Measurements from ENCODE around the gene HSD17B2. TPM values are rescaled to one million over a fixed set of nuclear protein-coding genes. Genes with fewer than 3 reads are reported as not detected.

HSD17B2 gene
- total RNA-seq, 1 experiment from 2014 or later: 3.1 TPM

DNA sequence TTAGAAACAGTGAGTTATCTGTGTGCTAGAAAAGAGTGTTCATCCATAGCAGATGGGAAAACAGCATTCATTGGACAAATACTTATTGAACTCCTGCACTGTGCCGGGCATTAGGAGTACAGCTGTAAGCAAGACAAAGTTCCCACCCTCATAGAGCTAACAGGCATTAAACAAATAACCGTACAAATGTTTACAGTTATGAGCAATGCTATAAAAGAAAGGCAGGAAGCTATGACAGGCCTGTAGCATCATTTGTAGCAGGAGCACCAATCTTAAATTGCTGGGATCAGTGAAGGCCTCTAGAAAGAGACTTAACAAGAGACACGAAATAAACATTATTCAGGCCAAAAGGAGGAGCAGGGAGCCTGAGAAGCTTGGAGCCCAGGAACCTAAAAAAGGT lies 39.4 kb upstream of the HSD17B2 start:
- H3K27me3 ChIP-seq (ENCODE audit: low read length): no peaks in the 10 kb centered on the region
- 0 out of 2 replicates have a peak overlapping the region, but pooled peaks have one; percentile 54 for H2AFZ ChIP-seq (ENCODE audit: low read length)
- POLR2A ChIA-PET (ENCODE audit: unreplicated experiment): interaction anchor here (0.6 kb wide), 1 partner anchor 29 kb away, joined by 4 read pairs; no protein-coding TSS in a partner anchor
- intact Hi-C loops (cut with micrococcal nuclease): loop anchor here (1.0 kb wide), 1 partner anchor 105 kb away; no protein-coding TSS in a partner anchor
- BruUV-seq (replicated peaks): no TSS peak
- H3K27ac ChIP-seq (ENCODE audit: low read length): peak overlapping the region; percentile 92
- H3K36me3 ChIP-seq (ENCODE audit: low read depth, low read length): no peaks in the 10 kb centered on the region
- H3K9ac ChIP-seq (ENCODE audit: low read length): peak overlapping the region; percentile 62
- no peaks in the 10 kb centered on the region for H3F3A ChIP-seq (ENCODE audit: low read length, unreplicated experiment)
- H3K4me1 ChIP-seq (ENCODE audit: insufficient read depth, low read length): peaks cover 38% of the 10 kb centered on the region
- H3K9me3 ChIP-seq (ENCODE audit: low read length): no peaks in the 10 kb centered on the region
- no peaks in the 10 kb centered on the region for H3K9me2 ChIP-seq (replicated peaks; ENCODE audit: low read length)
- CTCF ChIA-PET: interaction anchor here (1.1 kb wide), 1 partner anchor 54 kb away, joined by 4 read pairs; no protein-coding TSS in a partner anchor
- DNase-seq: peak; percentile 75
- no peaks in the 10 kb centered on the region for H4K20me1 ChIP-seq (ENCODE audit: low read length)
- no peak overlapping the region for H3K4me3 ChIP-seq (ENCODE audit: low read length)
- H3K79me2 ChIP-seq (ENCODE audit: low read length): no peaks in the 10 kb centered on the region
- TF ChIP-seq EZH2phosphoT487 (IDR thresholded peaks at IDR 0.05; ENCODE audit: borderline replicate concordance, low read length): no peak
- TF ChIP-seq EZH2 (IDR thresholded peaks at IDR 0.05; ENCODE audit: low read length, unreplicated experiment): no peak
- TF ChIP-seq, protein P1, sequence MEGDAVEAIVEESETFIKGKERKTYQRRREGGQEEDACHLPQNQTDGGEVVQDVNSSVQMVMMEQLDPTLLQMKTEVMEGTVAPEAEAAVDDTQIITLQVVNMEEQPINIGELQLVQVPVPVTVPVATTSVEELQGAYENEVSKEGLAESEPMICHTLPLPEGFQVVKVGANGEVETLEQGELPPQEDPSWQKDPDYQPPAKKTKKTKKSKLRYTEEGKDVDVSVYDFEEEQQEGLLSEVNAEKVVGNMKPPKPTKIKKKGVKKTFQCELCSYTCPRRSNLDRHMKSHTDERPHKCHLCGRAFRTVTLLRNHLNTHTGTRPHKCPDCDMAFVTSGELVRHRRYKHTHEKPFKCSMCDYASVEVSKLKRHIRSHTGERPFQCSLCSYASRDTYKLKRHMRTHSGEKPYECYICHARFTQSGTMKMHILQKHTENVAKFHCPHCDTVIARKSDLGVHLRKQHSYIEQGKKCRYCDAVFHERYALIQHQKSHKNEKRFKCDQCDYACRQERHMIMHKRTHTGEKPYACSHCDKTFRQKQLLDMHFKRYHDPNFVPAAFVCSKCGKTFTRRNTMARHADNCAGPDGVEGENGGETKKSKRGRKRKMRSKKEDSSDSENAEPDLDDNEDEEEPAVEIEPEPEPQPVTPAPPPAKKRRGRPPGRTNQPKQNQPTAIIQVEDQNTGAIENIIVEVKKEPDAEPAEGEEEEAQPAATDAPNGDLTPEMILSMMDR (conservative IDR thresholded peaks at IDR 0.05; ENCODE audit: low read depth, low read length): no peak
- peak overlapping the region; percentile 51 for H3K4me2 ChIP-seq (ENCODE audit: low read length)
- ATAC-seq: peak; percentile 82

DNA sequence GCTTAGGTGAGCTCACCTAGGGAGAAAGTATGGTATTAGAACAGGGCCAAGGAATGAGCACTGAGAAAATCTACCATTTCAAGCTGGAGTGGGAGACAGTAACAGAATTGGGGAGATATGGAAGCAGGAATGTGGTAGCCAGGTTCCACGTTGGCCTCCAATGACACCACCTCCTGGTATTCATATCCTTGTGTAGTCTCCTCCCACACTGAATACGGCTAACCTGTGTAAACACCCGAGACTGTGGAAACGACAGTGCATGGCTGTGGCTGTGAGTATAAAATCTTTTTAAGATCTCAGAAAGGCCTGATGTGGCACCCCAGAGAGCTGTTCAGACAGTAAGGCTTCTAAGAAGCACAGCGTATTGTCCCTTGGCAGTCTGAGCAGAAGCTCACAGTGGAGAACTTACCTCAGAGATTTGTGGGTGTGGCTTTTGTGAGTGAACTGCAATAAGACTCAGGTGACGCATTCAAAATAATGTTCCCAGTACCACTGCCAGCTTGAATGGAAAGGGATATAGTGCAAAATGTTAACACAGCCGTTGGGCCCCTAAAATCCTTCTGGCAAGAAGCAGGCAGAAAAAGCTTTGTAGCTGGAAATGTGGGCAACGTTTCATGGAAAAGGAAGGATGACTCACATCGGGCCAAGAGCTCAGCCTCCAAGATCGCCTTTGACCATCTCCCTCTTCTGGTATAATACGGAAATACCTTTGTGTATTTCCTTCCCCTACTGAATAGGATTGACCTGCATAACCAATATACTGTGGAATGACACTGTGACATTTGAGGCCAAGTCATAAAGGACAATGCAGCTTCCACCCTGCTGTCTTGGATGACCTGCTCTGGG lies 38.2 kb upstream of the HSD17B2 start:
- no peaks in the 10 kb centered on the region for H4K20me1 ChIP-seq (ENCODE audit: low read length)
- peaks cover 38% of the 10 kb centered on the region for H3K4me1 ChIP-seq (ENCODE audit: insufficient read depth, low read length)
- no peaks in the 10 kb centered on the region for H3K79me2 ChIP-seq (ENCODE audit: low read length)
- ChIA-PET POLR2A (ENCODE audit: unreplicated experiment) (interaction anchor here (0.7 to 1.0 kb wide), 3 partner anchors 56 to 538 kb away, joined by 5 read pairs; no protein-coding TSS in a partner anchor), CTCF (interaction anchor here (1.0 to 1.9 kb wide), 5 partner anchors 20 to 233 kb away, joined by 3 to 28 read pairs (median 7); no protein-coding TSS in a partner anchor)
- peak; percentile 59 for ATAC-seq
- peak overlapping the region; percentile 25; the same call in 1 of the 2 replicates for H3K4me3 ChIP-seq (ENCODE audit: low read length)
- H3F3A ChIP-seq (ENCODE audit: low read length, unreplicated experiment): no peaks in the 10 kb centered on the region
- intact Hi-C loops (cut with micrococcal nuclease): loop anchor here (1.0 kb wide), 3 partner anchors 57 to 233 kb away; no protein-coding TSS in a partner anchor
- no peaks in the 10 kb centered on the region for H3K27me3 ChIP-seq (ENCODE audit: low read length)
- H3K9ac ChIP-seq (ENCODE audit: low read length): peak overlapping the region; percentile 62
- peak; percentile 79 for DNase-seq
- H3K27ac ChIP-seq (ENCODE audit: low read length): peak overlapping the region; percentile 92
- no peaks in the 10 kb centered on the region for H3K9me2 ChIP-seq (replicated peaks; ENCODE audit: low read length)
- TSS peak; percentile 83 for BruUV-seq (replicated peaks)
- peak overlapping the region; percentile 51 for H3K4me2 ChIP-seq (ENCODE audit: low read length)
- H3K9me3 ChIP-seq (ENCODE audit: low read length): no peaks in the 10 kb centered on the region
- no peaks in the 10 kb centered on the region for H3K36me3 ChIP-seq (ENCODE audit: low read depth, low read length)
- no peak for TF ChIP-seq EZH2phosphoT487 (IDR thresholded peaks at IDR 0.05; ENCODE audit: borderline replicate concordance, low read length)
- TF ChIP-seq, protein P1 (conservative IDR thresholded peaks at IDR 0.05; ENCODE audit: low read depth, low read length): peak; percentile 61
- H2AFZ ChIP-seq (ENCODE audit: low read length): peak overlapping the region; percentile 40
